ENCODE data around the gene GHRHR.

GHRHR gene

GRCh38 chr7:30977222-30977621, 13.5 kb downstream of the GHRHR start:
- TF ChIP-seq POLR2A (IDR thresholded peaks at IDR 0.05; ENCODE audit: low read length), result no peak
- no peak for TF ChIP-seq GATA1 (IDR thresholded peaks at IDR 0.05; ENCODE audit: low read depth, low read length)
- DNase-seq, result no peak

- TF ChIP-seq GATA1 (IDR thresholded peaks at IDR 0.05; ENCODE audit: low read depth, low read length) (no peak), POLR2A (IDR thresholded peaks at IDR 0.05; ENCODE audit: low read length) (no peak)
- peak; percentile 27 to 48 for DNase-seq
Observed at GRCh38 chr7:30977896-30978564, 14.3 kb downstream of the GHRHR start.

GRCh38 chr7:30979027-30979426, 15.3 kb downstream of the GHRHR start:
- no peak for TF ChIP-seq GATA1 (IDR thresholded peaks at IDR 0.05; ENCODE audit: low read depth, low read length)
- no peak for TF ChIP-seq POLR2A (IDR thresholded peaks at IDR 0.05; ENCODE audit: low read length)
- no peak for DNase-seq

- TF ChIP-seq GATA1 (IDR thresholded peaks at IDR 0.05; ENCODE audit: low read depth, low read length) (no peak), POLR2A (IDR thresholded peaks at IDR 0.05; ENCODE audit: low read length) (no peak)
- no peak for DNase-seq
Observed at GRCh38 chr7:30980194-30980593, 16.4 kb downstream of the GHRHR start.

GRCh38 chr7:30980751-30981150, 17.0 kb downstream of the GHRHR start:
- TF ChIP-seq GATA1 (IDR thresholded peaks at IDR 0.05; ENCODE audit: low read depth, low read length) (no peak), POLR2A (IDR thresholded peaks at IDR 0.05; ENCODE audit: low read length) (no peak)
- DNase-seq, result no peak

- TF ChIP-seq POLR2A (IDR thresholded peaks at IDR 0.05; ENCODE audit: low read length) (no peak), GATA1 (IDR thresholded peaks at IDR 0.05; ENCODE audit: low read depth, low read length) (no peak)
Observed at GRCh38 chr7:30983042-30983913, 19.5 kb downstream of the GHRHR start.

GRCh38 chr7:30983914-30984247, 20.1 kb downstream of the GHRHR start:
- DNase-seq, result no peak
- TF ChIP-seq POLR2A (IDR thresholded peaks at IDR 0.05; ENCODE audit: low read length), result no peak
- TF ChIP-seq GATA1 (IDR thresholded peaks at IDR 0.05; ENCODE audit: low read depth, low read length), result no peak

More at GRCh38 chr7:30983042-30983913, 19.5 kb downstream of the GHRHR start:
- peak; percentile 66 to 85 for DNase-seq

GRCh38 chr7:30984359-30985107, 20.8 kb downstream of the GHRHR start:
- DNase-seq, result peak in 1 of 2 experiments; percentile 8
- TF ChIP-seq POLR2A (IDR thresholded peaks at IDR 0.05; ENCODE audit: low read length), result no peak
- TF ChIP-seq GATA1 (IDR thresholded peaks at IDR 0.05; ENCODE audit: low read depth, low read length), result no peak

GRCh38 chr7:30985756-30986155, 22.0 kb downstream of the GHRHR start:
- TF ChIP-seq GATA1 (IDR thresholded peaks at IDR 0.05; ENCODE audit: low read depth, low read length) (no peak), POLR2A (IDR thresholded peaks at IDR 0.05; ENCODE audit: low read length) (no peak)
- no peak for DNase-seq

GRCh38 chr7:30986331-30986730, 22.6 kb downstream of the GHRHR start:
- TF ChIP-seq POLR2A (IDR thresholded peaks at IDR 0.05; ENCODE audit: low read length) (no peak), GATA1 (IDR thresholded peaks at IDR 0.05; ENCODE audit: low read depth, low read length) (no peak)
- DNase-seq, result no peak

- no peak for TF ChIP-seq GATA1 (IDR thresholded peaks at IDR 0.05; ENCODE audit: low read depth, low read length)
- TF ChIP-seq POLR2A (IDR thresholded peaks at IDR 0.05; ENCODE audit: low read length), result no peak
- no peak for DNase-seq
Observed at GRCh38 chr7:30986738-30987137, 23.0 kb downstream of the GHRHR start.

GRCh38 chr7:30987178-30987577, 23.4 kb downstream of the GHRHR start:
- DNase-seq, result no peak
- TF ChIP-seq POLR2A (IDR thresholded peaks at IDR 0.05; ENCODE audit: low read length) (no peak), GATA1 (IDR thresholded peaks at IDR 0.05; ENCODE audit: low read depth, low read length) (no peak)

GRCh38 chr7:30987936-30988335, 24.2 kb downstream of the GHRHR start:
- no peak for TF ChIP-seq POLR2A (IDR thresholded peaks at IDR 0.05; ENCODE audit: low read length)
- no peak for TF ChIP-seq GATA1 (IDR thresholded peaks at IDR 0.05; ENCODE audit: low read depth, low read length)
- DNase-seq, result no peak

All from erythroblast (primary cell).